GM12878 (cell line): ENCODE data around the gene SCARF2. TPM values are rescaled to one million over a fixed set of nuclear protein-coding genes. Genes with fewer than 3 reads are reported as not detected.

Source experiments
- ATAC-seq: fragments of 200-7000 bp; cut with Tn5 transposase; 3 replicates; pipeline ENCODE4 v1.9.1; 2020; ENCODE audit warnings: mild to moderate bottlenecking, moderate library complexity
- BruUV-seq: library from RNA; stranded (reverse); fragments of 400-500 nt; replicated peaks from 2 replicates; lab custom pipeline; 2021; lab: Mats Ljungman, UMichigan
- CTCF ChIA-PET: fragments of 300-600 bp; sonication (Branson Sonifier 250); formaldehyde crosslinking; extraction: SDS; loops from one replicate; lab custom pipeline; 2021; ENCODE audit warnings: inconsistent platforms; lab: Yijun Ruan, JAX
- POLR2A ChIA-PET: fragments of 350-600 bp; formaldehyde crosslinking; extraction: SDS; loops from one replicate; lab custom pipeline; 2021; ENCODE audit warnings: inconsistent platforms; lab: Charles Lee
- RAD21 ChIA-PET: fragments of 300-600 bp; sonication (Branson Sonifier 250); formaldehyde crosslinking; loops from one replicate; lab custom pipeline; 2023; ENCODE audit warnings: antibody characterized with exemption; ENCODE audit not compliant: unreplicated experiment; lab: Charles Lee
- SMC1A ChIA-PET: fragments of 300-600 bp; sonication (Branson Sonifier 250); formaldehyde crosslinking; loops from one replicate; lab custom pipeline; 2023; ENCODE audit not compliant: unreplicated experiment, uncharacterized antibody; lab: Charles Lee
- DNase-seq: peaks from one replicate; pipeline ENCODE4 v3.0.0-alpha.2; 2011; ENCODE audit warnings: low read depth, low spot score
- FAIRE-seq: peaks from 3 replicates; lab custom pipeline; 2011; peaks lifted over from hg19 to GRCh38; lab: Jason Lieb, UNC
- H2AFZ ChIP-seq: 2 replicates; pipeline ENCODE4 v1.6.0; 2011; ENCODE audit warnings: low read depth, low read length, control low read depth; ENCODE audit not compliant: control insufficient read depth
- H3K27ac ChIP-seq: 2 replicates; pipeline ENCODE4 v1.5.1; 2011; ENCODE audit warnings: control low read depth; ENCODE audit not compliant: control insufficient read depth, insufficient read depth
- H3K27me3 ChIP-seq, 2 experiments: replicated peaks in 1 of 2; 2 replicates each; pipeline versions ENCODE4 v1.6.0 to v1.6.1; 2011; ENCODE audit warnings: low read length in 1 of 2; ENCODE audit not compliant: control insufficient read depth in 2 of 2, insufficient read depth in 2 of 2
- H3K36me3 ChIP-seq, 2 experiments: 2 replicates each; pipeline ENCODE4 v1.5.1; 2011; ENCODE audit warnings: low read length in 1 of 2; ENCODE audit not compliant: control insufficient read depth in 2 of 2, insufficient read depth in 2 of 2
- H3K4me1 ChIP-seq: 2 replicates; pipeline ENCODE4 v1.6.1; 2011; ENCODE audit warnings: mild to moderate bottlenecking, low read length, moderate library complexity, mixed read lengths; ENCODE audit not compliant: control insufficient read depth, insufficient read depth
- H3K4me2 ChIP-seq: 2 replicates; pipeline ENCODE4 v1.6.0; 2011; ENCODE audit warnings: control low read depth; ENCODE audit not compliant: control insufficient read depth, insufficient read depth
- H3K4me3 ChIP-seq: fragments of 200-600 bp; sonication (generic); 2 replicates; pipeline ENCODE4 v1.5.1; 2016
- H3K79me2 ChIP-seq: 2 replicates; pipeline ENCODE4 v1.6.0; 2011; ENCODE audit warnings: low read length; ENCODE audit not compliant: control insufficient read depth, insufficient read depth
- H3K9ac ChIP-seq: 2 replicates; pipeline ENCODE4 v1.8.0; 2011; ENCODE audit warnings: low read length, control low read depth, mixed read lengths; ENCODE audit not compliant: control insufficient read depth, insufficient read depth
- H3K9me3 ChIP-seq: replicated peaks from 3 replicates; pipeline ENCODE4 v1.5.1; 2011; ENCODE audit warnings: mild to moderate bottlenecking, low read length; ENCODE audit not compliant: control insufficient read depth, insufficient read depth
- H4K20me1 ChIP-seq: 2 replicates; pipeline ENCODE4 v1.6.0; 2011; ENCODE audit not compliant: control insufficient read depth, insufficient read depth
- ASH2L ChIP-seq: fragments of 300-600, 200-600 bp; sonication (generic); IDR thresholded peaks from 2 replicates; pipeline ENCODE4 v1.6.1; 2017; ENCODE audit warnings: low read depth, mild to moderate bottlenecking, borderline replicate concordance
- CHD2 ChIP-seq: IDR thresholded peaks from 2 replicates; pipeline ENCODE4 v1.6.1; 2011; ENCODE audit warnings: low read depth, low read length, improper control_type of control experiment, borderline replicate concordance
- CHD4 ChIP-seq: fragments of 200-600 bp; sonication (generic); IDR thresholded peaks from 2 replicates; pipeline ENCODE4 v1.6.1; 2016; ENCODE audit warnings: mild to moderate bottlenecking
- FOXM1 ChIP-seq: IDR thresholded peaks from 2 replicates; pipeline ENCODE4 v1.6.1; 2012; ENCODE audit warnings: low read depth, mild to moderate bottlenecking, inconsistent platforms, low read length, moderate library complexity
- IRF4 ChIP-seq: IDR thresholded peaks from 2 replicates; pipeline ENCODE4 v1.6.1; 2011; ENCODE audit warnings: low read depth, low read length
- KAT2A ChIP-seq: conservative IDR thresholded peaks from 2 replicates; pipeline ENCODE4 v1.6.1; 2011; ENCODE audit warnings: low read depth, low read length; ENCODE audit not compliant: control insufficient read depth
- NBN ChIP-seq: fragments of 450-650 bp; IDR thresholded peaks from 2 replicates; pipeline ENCODE4 v1.6.1; 2016
- NFYB ChIP-seq: IDR thresholded peaks from 2 replicates; pipeline ENCODE4 v1.6.1; 2011; ENCODE audit warnings: low read depth, mild to moderate bottlenecking, low read length, improper control_type of control experiment, moderate library complexity; ENCODE audit not compliant: insufficient read depth
- PKNOX1 ChIP-seq: fragments of 450-650 bp; IDR thresholded peaks from 2 replicates; pipeline ENCODE4 v1.6.1; 2016; ENCODE audit warnings: mild to moderate bottlenecking
- POLR2A ChIP-seq: IDR thresholded peaks from 2 replicates; pipeline ENCODE4 v1.6.1; 2011; ENCODE audit warnings: low read depth, mild to moderate bottlenecking, low read length
- POLR2AphosphoS5 ChIP-seq: IDR thresholded peaks from 2 replicates; pipeline ENCODE4 v1.6.1; 2011; ENCODE audit warnings: mild to moderate bottlenecking, low read length, inconsistent platforms
- RUNX3 ChIP-seq: IDR thresholded peaks from 2 replicates; pipeline ENCODE4 v1.6.1; 2012; ENCODE audit warnings: low read length, inconsistent platforms
- SREBF2 ChIP-seq: IDR thresholded peaks from 2 replicates; pipeline ENCODE4 v1.6.1; 2012; ENCODE audit warnings: mild to moderate bottlenecking, low read length
- WGBS: methylation state at CpG from one replicate; pipeline ENCODE4 v1.1.6; 2016; ENCODE audit warnings: low lambda C conversion rate; ENCODE audit not compliant: insufficient replicate concordance, insufficient coverage; ENCODE audit errors: missing lambda C conversion rate; 5-methylcytosine and 5-hydroxymethylcytosine counted together
- in situ Hi-C: fragments of 300-500 bp; cut with MboI; formaldehyde crosslinking; loops from 9 replicates; pipeline ENCODE4 v1.14.3; 2018; ENCODE audit warnings: mixed read lengths
- intact Hi-C: fragments of 100-400 bp; cut with micrococcal nuclease; formaldehyde crosslinking; loops from one replicate; pipeline ENCODE4 v1.14.2; 2022; ENCODE audit not compliant: unreplicated experiment
- polyA plus RNA-seq, 11 experiments: library from polyadenylated mRNA; depleted of rRNA in 4 of 11; unstranded in 6 of 11; stranded (reverse) in 5 of 11; fragments of >200 nt; fragmentation: Nextera tagmentation in 4 of 11; fragmentation: Illumina TruSeq in 1 of 11; extraction: Ambion mirVana in 4 of 11; extraction: Trizol in 1 of 11; gene quantifications; 1 replicate in 1 of 11; 2 replicates in 10 of 11; pipeline versions ENCODE4 v1.2.1 to v1.2.3, GENCODE V29; 2011 to 2016; ENCODE audit warnings: inconsistent platforms in 2 of 11, missing spikeins in 2 of 11, low read depth in 1 of 11
- total RNA-seq, 4 experiments: library from RNA; depleted of rRNA in 3 of 4; stranded (reverse); fragments of >200 nt in 3 of 4; fragmentation: Illumina TruSeq in 1 of 4; extraction: Trizol in 1 of 4; gene quantifications; 2 replicates each; pipeline versions ENCODE4 v1.2.1 to v1.2.3, GENCODE V29; 2013 to 2021
- TF ChIP-seq, protein P1 (sequence below): fragments of 450-650 bp; formaldehyde crosslinking; IDR thresholded peaks from 2 replicates; pipeline ENCODE4 v1.4.0; 2022; ENCODE audit warnings: mild to moderate bottlenecking, moderate library complexity

Gene SCARF2
- total and polyA plus RNA-seq, 10 of the 15 experiments (the other 5 are each of a cell fraction or from before 2014, with no cell fraction given), result 0.01 to 0.74 (median 0.17) TPM; not detected in 5

GRCh38 chr22:20401376-20402014, 36.1 kb downstream of the SCARF2 start:
- 91% methylated on average over 13 of the region's 13 CpGs for whole genome bisulfite sequencing
- DNase-seq, result no peak
- Histone ChIP-seq H3K4me1 (no peaks in the 10 kb centered on the region; the same call in 1 of the 2 replicates), H3K79me2 (no peaks in the 10 kb centered on the region), H3K4me2 (no peak overlapping the region), H2AFZ (no peak overlapping the region), H3K27ac (no peak overlapping the region), H3K4me3 (no peak overlapping the region), H3K9ac (no peak overlapping the region), H4K20me1 (no peaks in the 10 kb centered on the region), H3K27me3 (no peaks in the 10 kb centered on the region; a peak in 1 of 4 replicates), H3K36me3 (peaks cover 0 to 6% of the 10 kb centered on the region in 2 experiments; a peak in 3 of 4 replicates), H3K9me3 (no peaks in the 10 kb centered on the region)
- CTCF ChIA-PET, result no interaction called here
- in situ Hi-C loops, result no loop called here
- intact Hi-C loops, result no loop called here
- SMC1A ChIA-PET, result no interaction called here
- TF ChIP-seq POLR2AphosphoS5 (no peak), CHD2 (no peak), RUNX3 (no peak)
- POLR2A ChIA-PET, result no interaction called here
- no TSS peak for BruUV-seq
- FAIRE-seq, result no peak
- ATAC-seq, result no peak
- RAD21 ChIA-PET, result no interaction called here

GRCh38 chr22:20400606-20401375, 36.8 kb downstream of the SCARF2 start:
- FAIRE-seq, result no peak
- intact Hi-C loops, result no loop called here
- TF ChIP-seq NBN (no peak), SREBF2 (no peak), NFYB (no peak), KAT2A (no peak), FOXM1 (no peak), ASH2L (no peak), POLR2A (no peak), PKNOX1 (no peak), IRF4 (no peak), CHD4 (no peak)
- TF ChIP-seq, protein P1, sequence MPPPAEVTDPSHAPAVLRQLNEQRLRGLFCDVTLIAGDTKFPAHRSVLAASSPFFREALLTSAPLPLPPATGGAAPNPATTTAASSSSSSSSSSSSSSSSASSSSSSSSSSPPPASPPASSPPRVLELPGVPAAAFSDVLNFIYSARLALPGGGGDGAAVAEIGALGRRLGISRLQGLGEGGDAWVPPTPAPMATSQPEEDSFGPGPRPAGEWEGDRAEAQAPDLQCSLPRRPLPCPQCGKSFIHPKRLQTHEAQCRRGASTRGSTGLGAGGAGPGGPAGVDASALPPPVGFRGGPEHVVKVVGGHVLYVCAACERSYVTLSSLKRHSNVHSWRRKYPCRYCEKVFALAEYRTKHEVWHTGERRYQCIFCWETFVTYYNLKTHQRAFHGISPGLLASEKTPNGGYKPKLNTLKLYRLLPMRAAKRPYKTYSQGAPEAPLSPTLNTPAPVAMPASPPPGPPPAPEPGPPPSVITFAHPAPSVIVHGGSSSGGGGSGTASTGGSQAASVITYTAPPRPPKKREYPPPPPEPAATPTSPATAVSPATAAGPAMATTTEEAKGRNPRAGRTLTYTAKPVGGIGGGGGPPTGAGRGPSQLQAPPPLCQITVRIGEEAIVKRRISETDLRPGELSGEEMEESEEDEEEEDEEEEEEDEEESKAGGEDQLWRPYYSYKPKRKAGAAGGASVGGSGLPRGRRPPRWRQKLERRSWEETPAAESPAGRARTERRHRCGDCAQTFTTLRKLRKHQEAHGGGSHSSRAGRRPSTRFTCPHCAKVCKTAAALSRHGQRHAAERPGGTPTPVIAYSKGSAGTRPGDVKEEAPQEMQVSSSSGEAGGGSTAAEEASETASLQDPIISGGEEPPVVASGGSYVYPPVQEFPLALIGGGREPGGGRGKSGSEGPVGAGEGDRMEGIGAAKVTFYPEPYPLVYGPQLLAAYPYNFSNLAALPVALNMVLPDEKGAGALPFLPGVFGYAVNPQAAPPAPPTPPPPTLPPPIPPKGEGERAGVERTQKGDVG, result no peak

More at GRCh38 chr22:20400606-20401375, 36.8 kb downstream of the SCARF2 start:
- Histone ChIP-seq H3K4me1 (no peaks in the 10 kb centered on the region; the same call in 1 of the 2 replicates), H3K9ac (no peak overlapping the region), H3K36me3 (0 out of 4 replicates have a peak, but pooled peaks cover 0 to under 1% of the 10 kb centered on the region in 2 experiments), H3K27ac (no peak overlapping the region), H4K20me1 (no peaks in the 10 kb centered on the region), H3K79me2 (no peaks in the 10 kb centered on the region), H3K9me3 (no peaks in the 10 kb centered on the region), H2AFZ (no peak overlapping the region), H3K27me3 (no peaks in the 10 kb centered on the region; a peak in 1 of 4 replicates), H3K4me2 (no peak overlapping the region), H3K4me3 (no peak overlapping the region)
- ATAC-seq (no peak), DNase-seq (no peak)
- 68% methylated on average over 15 of the region's 15 CpGs for whole genome bisulfite sequencing
- CTCF ChIA-PET, result no interaction called here
- SMC1A ChIA-PET, result no interaction called here
- in situ Hi-C loops, result no loop called here
- BruUV-seq, result no TSS peak
- RAD21 ChIA-PET, result no interaction called here
- POLR2A ChIA-PET, result no interaction called here
